GM18526 (cell line): ENCODE results near the gene DOCK4.

Source experiments
- POLR2A ChIP-seq: IDR thresholded peaks from 3 replicates; pipeline ENCODE4 v1.6.1; 2011; ENCODE audit not compliant: insufficient read length; ENCODE audit errors: extremely low read depth

DOCK4 gene

DNA sequence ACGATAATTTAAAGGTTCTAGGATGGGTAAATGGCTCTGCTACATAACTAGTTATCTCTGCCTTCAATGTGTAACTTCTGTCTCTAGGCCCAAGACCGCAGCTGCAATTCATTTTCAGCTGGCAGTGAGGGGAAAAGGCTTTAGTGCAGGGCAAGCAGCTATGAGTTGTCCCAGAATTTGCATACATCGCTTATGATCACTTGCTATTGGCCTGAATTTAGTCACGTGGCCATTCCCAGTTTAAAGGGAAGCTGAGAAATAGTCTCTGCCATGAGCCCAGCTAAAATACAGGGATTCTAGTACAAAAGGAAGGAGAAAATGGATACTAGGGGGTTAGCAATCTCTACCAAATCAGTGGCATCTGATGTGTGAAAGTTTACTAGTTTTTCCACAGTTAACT, 498.1 kb downstream of the DOCK4 start:
- no peak for TF ChIP-seq POLR2A

DNA sequence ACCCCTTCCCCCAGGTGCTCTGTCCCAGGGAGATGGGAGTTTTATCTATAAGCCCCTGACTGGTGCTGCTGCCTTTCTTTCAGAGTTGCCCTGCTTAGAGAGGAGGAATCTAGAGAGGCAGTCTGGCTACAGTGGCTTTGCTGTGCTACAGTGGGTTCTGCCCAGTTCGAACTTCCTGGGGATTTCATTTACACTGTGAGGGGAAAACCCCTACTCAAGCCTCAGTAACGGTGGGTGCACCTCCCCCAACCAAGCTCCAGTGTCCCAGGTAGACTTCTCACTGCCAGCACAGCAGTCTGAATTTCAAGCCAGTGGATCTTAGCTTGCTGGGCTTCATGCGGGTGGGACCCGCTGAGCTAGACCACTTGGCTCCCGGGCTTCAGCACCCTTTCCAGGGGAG, 500.4 kb downstream of the DOCK4 start:
- no peak for TF ChIP-seq POLR2A

DNA sequence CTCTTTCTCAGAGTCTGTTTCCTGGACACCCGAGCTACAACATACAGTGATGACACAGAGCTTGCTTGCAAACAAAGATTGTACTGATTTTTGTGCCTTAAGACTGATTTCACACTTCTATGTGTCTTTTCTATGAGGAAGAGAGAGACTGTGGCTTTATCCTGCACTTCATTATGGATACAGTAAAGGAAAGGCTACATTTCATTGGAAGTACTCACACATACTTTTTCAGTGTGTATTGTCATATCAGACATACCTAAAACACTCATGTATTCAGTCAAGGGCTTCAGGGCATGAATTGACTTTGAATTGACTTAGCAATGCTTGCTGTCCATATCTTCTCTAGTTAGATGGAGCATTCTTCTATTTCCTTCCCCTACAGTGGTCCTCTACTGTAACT, 508.4 kb downstream of the DOCK4 start:
- TF ChIP-seq POLR2A: no peak

DNA sequence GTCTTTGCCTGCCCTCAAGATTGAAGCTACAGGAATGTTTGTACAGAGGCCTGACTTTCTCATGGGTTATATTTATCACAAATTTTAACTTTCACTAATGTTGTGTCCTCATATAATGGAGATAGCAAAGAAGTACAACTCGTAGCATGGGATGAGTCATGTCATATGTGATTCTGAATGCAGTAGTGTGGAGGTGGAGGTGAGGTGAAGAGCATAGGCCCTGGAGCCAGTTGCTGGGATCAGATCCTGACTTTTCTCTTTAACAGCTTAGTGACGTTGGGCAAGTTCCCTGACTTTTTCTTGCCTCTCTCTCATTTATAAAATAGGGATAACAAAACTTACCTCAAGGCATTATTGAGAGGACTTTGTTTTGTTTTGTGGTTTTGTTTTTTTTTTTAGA, 511.8 kb downstream of the DOCK4 start:
- TF ChIP-seq POLR2A: no peak

DNA sequence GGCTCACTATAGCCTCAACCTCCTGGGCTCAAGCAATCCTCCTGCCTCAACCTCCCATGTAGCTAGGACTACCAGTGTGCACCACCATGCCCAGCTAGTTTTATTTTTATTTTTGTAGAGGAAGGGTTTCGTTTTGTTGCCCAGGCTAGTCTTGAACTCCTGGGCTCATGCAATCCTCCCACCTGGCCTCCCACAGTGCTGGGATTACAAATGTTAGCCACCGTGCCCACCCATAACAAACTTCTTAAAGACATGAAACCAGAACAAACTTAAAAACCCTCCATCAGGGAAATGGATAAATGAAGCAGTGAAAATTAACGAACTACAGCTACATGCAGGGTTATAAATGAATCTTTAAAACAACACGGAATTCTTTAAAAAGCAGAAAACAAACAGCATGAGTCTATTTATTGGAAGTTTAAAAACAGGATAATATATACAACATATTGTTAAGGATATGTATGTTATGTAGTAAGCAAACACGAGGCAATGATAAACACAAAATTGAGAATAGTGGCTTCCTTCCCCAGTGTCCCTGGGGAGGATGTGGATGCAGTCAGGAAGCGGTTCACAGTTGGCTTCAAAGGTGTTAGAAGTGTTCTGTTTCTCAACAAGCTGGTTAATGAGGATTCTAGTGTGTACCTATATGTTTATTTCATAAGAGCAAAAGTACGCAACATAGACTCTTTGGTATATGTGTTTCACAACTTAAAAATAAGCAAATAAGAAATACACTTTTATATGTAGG, 515.7 kb downstream of the DOCK4 start:
- no peak for TF ChIP-seq POLR2A

DNA sequence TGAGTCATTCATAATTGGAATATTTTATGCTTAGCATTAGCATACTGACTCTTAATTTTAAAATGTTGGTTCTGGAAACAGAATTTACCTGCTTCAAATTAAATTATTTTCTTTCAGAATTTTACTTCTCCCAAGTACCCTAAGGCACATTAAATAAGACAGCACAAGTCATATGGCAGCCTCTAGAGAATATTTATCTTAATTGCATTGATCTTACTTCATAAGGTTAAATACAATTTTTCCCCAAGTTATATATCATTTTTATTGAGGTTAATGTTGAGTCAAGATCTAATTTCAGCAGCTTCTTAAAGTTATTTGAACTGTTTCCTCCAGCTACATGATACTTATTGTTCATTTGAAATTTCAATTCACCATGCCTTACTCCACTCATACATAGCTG, 520.9 kb downstream of the DOCK4 start:
- TF ChIP-seq POLR2A: no peak

DNA sequence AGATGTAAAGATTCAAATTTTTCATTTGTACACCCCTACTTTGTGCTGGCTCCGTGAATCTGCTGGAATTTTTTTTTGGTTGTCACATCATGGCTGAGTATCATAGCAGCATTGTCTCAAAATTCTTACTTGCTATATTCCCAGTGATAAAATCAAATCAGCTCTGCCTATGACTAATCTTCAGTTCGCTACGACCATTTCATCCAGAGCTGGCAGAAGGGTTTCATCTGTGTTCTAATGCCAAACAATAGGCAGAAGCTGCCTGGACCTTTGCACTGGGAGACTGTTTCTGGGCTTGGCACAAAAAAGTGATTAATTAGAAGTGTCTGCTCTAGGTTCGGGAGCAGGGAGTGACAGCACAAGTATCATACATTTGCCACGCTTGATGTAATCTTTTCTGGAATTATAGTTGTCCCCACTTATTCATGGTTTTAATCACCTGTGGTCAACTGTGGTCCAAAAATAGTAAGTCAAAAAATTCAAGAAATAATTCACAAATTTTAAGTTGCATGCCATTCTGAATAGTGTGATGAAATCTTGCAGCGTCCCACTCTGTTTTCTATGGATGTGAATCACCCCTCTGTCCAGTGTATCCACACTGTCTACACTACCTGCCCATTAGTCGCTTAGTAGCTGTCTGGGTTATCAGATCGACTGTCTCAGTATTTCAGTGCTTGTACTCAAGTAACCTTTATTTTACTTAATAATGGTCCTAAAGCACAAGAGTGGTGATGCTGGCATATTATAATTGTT, 523.4 kb downstream of the DOCK4 start:
- no peak for TF ChIP-seq POLR2A

DNA sequence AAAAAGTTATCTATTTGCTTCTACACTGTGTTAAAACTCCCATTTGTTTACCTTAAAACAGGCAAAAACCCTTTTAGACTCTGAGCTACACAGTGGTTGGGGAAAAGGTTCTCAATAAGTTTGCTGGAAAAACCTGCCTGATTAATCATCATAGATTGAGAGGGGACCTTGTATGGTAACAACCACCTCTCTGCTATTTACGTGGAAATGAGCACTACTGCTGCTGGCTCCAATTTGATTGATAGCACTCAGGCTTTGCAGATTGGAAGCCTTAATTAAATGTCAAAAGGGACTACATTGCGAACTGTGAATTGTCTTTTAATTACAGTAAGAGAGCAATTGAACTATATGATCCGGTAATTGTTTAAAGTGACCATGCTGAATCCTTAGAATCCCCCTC, 525.0 kb downstream of the DOCK4 start:
- TF ChIP-seq POLR2A: no peak

DNA sequence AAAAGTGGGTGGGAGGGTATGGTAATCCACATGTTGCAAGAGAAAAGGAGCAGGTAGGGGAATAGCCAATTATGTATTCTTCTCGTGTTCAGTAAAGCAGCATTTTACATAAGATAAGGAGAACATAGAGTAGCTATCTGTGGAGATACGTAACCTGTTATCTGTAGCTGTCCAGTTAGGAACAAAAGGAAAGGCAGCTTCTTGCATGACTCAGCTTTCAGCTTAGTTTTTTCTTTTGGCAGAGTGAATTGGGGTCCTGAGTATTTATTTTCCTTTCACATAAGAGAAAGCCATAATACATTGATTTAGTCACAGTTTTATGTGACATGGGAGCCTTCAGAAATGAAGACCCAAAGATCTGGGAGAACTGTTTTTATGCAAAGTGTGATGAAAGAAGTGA, 527.2 kb downstream of the DOCK4 start:
- no peak for TF ChIP-seq POLR2A

DNA sequence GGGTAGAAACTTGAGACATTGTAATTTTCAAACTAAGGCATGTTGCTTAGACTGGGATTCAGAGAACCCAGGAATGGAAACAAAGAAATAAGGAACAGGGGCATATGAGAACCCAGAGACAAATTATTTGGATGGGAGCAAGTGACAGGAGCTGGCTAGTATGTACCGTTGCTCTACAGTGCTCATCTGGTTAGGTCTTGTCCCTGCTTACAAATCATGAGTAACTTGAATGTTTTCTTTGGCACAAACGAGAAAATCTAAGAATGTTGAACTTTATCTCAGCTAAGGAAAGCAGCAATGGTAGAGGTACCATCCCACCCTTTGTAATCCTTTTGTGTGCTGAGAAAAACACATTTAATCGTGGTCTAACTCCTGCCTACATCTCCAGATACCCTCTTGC, 527.9 kb downstream of the DOCK4 start:
- TF ChIP-seq POLR2A: no peak

DNA sequence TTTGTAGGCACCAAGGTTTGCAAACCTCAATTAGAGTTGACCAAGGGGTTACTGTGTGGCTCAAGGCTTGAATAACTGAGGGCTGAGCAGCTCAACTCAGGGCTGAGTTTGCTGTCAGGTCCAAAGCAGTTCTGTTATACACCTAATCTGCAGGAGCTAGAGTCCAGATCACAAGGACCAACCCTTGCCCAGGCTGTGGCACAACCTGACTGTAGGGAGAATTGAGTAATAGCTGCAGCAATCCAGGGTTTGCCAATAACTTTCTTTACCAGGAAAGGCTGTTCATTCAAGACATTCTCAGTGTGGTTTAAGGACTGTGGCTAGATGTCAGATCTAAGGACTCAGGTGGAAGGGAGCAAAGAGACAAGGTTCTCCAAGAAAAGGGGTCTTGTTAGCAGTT, 528.4 kb downstream of the DOCK4 start:
- TF ChIP-seq POLR2A: no peak

DNA sequence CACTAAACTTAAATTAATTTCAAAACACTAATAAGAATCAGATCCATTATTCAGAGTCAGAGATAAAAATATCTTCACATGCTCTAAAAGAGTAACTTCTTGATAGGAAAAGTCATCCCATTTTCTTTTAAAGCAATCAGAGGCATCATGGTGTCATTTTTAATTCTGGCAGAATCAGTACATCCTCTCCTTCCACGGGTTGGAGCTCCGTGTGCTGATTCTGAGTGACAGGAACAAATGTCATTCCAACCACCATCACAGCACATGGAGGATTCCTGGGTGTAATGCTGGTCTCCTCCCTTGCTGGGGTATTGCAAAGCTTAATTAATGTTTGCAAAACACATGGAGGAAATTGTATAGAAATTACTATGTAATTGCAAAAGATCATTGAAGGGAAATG, 529.4 kb downstream of the DOCK4 start:
- TF ChIP-seq POLR2A: no peak
